Measurements from ENCODE around the gene SLC37A1.
A peak's percentile ranks its signal among the peaks of the same experiment; 100 is the strongest.

Gene SLC37A1

DNA sequence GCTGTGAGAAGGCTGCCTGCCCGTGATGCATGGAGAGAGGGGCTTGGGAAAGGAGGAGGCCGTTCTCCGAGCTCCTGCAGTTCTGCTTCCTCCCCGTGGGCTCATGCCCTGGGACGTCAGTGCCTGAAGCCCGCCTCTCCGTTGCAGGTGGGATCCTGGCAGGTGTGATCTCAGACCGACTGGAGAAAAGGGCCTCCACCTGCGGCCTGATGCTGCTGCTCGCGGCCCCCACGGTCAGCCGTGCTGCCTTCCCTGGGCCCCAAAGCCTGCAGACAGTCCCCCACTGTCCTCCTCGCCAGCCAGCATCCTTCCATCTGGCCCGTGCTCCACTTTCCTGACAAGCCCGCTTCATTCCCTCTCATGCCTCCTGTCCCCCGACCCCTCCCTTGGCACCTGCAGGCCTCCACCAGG lies 50.9 kb downstream of the SLC37A1 start:
- peak; percentile 61 to 89 for DNase-seq

DNA sequence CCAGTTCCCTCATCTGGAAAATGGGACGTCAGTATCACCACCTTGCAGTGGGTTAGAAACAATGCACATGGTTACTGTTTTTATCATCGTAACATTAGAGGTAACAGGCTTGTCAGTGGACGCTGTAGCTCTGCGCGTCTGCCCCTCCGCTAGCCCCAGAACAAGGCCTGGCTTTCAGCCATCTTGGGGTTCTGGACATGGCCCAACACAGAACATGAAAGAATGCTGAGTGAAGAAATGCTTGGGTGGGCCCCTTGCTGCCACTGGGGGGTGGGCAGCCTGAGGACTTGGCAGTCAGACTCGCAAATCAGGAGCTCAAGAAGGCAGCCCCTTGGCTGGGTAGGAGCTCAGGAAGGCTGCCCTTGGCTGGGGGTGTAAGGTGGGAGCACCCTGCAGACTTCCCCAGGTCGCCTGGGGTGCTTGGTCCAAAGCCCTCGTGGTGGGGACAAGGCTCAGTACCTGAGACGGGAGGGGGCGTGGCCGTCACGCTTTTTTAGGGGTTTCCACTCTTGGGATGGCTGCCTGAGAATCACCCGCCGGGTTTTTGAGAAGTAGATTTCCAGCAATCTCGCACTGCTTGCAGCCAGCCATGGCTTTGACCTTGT lies 51.7 kb downstream of the SLC37A1 start:
- DNase-seq = no peak

- DNase-seq = no peak
These were observed 52.4 kb downstream of the SLC37A1 start for GRCh38 chr21:42565886-42566523.

GRCh38 chr21:42566524-42567213 lies 53.0 kb downstream of the SLC37A1 start:
- DNase-seq = no peak

GRCh38 chr21:42567214-42567555 lies 53.5 kb downstream of the SLC37A1 start:
- DNase-seq = no peak

- no peak for DNase-seq
These were observed 54.2 kb downstream of the SLC37A1 start for GRCh38 chr21:42567861-42568260.

DNA sequence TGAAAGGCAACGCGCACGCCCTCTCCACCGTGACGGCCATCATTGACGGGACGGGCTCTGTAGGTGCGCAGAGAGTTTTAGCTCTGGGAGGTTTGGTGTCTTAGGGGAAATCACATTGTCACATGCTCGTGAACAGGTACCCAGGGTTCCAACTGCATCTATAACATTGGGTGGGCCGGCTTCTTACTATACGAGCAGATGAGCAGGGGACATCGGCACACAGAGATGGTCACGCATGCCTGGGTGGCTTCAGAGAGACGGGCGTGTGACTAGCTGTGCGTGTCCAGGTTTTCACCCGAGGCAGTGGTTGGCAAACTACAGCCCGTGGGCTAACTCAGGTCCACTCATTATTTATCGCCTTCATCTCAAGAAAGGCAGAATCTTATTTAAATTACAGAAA lies 54.7 kb downstream of the SLC37A1 start:
- no peak for DNase-seq

- peak in 1 of 2 experiments; percentile 26 for DNase-seq
These were observed 55.4 kb downstream of the SLC37A1 start for GRCh38 chr21:42568866-42569731.

DNA sequence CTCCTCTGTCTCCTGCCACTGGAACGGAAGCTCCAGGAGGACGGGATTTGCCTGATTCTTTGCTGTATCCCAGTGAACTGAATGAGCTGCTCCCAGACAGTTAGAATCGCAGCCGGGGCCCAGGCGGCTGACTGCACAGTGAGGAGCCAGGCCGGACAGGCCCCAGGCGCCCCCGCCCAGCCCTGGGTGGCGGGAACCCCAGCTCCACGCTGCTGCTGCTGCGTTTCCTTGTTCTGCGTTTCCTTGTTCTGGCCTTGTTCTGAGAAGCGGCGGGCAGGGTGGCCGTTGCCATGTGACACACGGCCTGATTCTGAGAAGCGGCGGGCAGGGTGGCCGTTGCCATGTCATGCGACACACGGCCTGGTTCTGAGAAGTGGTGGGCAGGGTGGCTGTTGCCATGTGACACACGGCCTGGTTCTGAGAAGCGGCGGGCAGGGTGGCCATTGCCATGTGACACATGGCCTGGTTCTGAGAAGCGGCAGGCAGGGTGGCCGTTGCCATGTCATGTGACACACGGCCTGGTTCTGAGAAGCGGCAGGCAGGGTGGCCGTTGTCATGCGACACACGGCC lies 56.2 kb downstream of the SLC37A1 start:
- no peak for DNase-seq

- no peak for DNase-seq
These were observed 56.7 kb downstream of the SLC37A1 start for GRCh38 chr21:42570362-42570761.

GRCh38 chr21:42570841-42571387 lies 57.3 kb downstream of the SLC37A1 start:
- DNase-seq = peak in 1 of 2 experiments; percentile 25

- no peak for DNase-seq
These were observed 57.9 kb downstream of the SLC37A1 start for GRCh38 chr21:42571391-42572150.

- DNase-seq = no peak
These were observed 59.3 kb downstream of the SLC37A1 start for GRCh38 chr21:42572906-42573495.

- peak in 1 of 2 experiments; percentile 31 for DNase-seq
These were observed 60.8 kb downstream of the SLC37A1 start for GRCh38 chr21:42574234-42575027.

DNA sequence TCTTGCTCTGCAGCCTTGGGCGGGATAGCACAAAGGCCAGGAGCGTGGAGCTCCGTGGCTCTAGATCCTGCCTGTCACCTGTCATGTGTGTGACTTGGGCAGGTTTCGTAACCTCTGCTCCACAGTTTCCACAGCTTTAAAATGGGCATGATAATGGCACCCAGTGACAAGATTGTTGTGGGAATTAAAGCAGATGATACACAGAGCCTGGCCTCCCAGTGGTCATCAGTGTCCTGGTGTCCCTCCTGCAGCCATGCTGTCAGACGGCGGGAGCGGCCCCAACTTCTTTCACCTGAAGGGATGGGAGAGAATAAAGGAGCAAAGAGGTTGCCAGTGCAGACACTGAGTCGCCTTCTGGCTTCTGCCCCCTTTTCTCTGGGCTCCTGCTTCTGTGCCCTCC lies 61.5 kb downstream of the SLC37A1 start:
- DNase-seq = no peak

- DNase-seq = no peak
These were observed 63.0 kb downstream of the SLC37A1 start for GRCh38 chr21:42576639-42577038.

- no peak for DNase-seq
These were observed 64.4 kb downstream of the SLC37A1 start for GRCh38 chr21:42578034-42578433.

GRCh38 chr21:42578761-42579415 lies 65.2 kb downstream of the SLC37A1 start:
- DNase-seq = no peak

DNA sequence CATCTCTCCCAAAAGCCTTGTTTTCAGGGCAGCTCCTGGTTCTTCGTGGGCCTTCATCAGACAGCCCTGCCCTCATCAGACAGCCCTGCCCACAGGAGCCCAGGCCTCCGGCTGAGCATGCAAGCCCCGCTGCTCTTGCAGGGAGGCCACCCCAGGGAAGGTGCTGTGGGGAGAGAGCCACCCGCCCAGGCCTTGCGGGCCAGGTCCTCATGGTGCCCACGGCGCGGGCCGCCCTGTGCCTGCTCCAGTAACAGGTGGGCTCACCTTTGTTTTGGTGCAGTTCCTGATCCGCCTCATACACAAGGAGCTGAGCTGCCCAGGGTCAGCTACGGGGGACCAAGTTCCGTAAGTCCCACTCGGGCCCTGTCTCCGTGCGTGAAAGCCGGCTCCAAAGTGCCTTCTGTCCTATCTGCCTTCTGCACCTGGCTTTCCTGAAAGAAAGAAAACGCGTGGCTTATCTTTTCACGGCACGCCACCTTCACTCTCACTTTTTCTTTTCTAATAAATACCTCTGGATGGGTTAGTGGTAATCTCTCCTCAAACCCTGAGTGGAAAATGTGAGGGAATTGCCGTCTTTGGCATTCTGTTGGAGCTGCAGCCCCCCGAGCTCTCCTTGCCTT lies 65.9 kb downstream of the SLC37A1 start:
- no peak for DNase-seq

Data from NCI-H524 (cell line).